22Rv1 (cell line): ENCODE data around the gene HEATR3.

ENCODE experiments used
- ZFX ChIP-seq: fragments of 450-650 bp; IDR thresholded peaks from 2 replicates; pipeline ENCODE4 v1.6.1; 2017; ENCODE audit warnings: antibody characterized with exemption, borderline replicate concordance
- TF ChIP-seq, protein P1 (sequence below): fragments of 450-650 bp; IDR thresholded peaks from 2 replicates; pipeline ENCODE4 v1.5.1; 2017; ENCODE audit warnings: mild to moderate bottlenecking

DNA sequence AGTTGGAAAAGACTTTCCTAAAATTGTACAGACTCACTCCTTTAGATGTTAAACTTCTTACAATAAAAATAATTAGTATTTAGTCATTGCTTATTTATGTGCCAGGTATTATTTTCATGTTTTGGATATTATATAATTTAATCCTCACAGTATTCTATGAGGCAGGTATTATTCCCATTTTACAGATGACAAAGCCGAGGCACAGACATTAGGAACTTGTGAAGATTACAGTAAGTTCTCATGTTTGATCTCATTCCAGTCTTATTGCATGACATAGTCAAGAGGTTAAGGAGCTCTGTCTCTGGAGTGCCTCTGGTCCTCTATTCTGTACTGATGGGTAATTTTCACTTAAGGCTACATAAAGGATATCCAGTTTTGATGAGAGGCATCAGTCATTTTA, 3.3 kb downstream of the HEATR3 start:
- TF ChIP-seq, protein P1, sequence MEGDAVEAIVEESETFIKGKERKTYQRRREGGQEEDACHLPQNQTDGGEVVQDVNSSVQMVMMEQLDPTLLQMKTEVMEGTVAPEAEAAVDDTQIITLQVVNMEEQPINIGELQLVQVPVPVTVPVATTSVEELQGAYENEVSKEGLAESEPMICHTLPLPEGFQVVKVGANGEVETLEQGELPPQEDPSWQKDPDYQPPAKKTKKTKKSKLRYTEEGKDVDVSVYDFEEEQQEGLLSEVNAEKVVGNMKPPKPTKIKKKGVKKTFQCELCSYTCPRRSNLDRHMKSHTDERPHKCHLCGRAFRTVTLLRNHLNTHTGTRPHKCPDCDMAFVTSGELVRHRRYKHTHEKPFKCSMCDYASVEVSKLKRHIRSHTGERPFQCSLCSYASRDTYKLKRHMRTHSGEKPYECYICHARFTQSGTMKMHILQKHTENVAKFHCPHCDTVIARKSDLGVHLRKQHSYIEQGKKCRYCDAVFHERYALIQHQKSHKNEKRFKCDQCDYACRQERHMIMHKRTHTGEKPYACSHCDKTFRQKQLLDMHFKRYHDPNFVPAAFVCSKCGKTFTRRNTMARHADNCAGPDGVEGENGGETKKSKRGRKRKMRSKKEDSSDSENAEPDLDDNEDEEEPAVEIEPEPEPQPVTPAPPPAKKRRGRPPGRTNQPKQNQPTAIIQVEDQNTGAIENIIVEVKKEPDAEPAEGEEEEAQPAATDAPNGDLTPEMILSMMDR, result no peak
- no peak for TF ChIP-seq ZFX
